GM12891 (cell line): Measurements from ENCODE around the gene IFNG.
"Not testable (repeated sequence)": the region's sequence is repeated elsewhere in the genome, so short reads cannot be mapped to it uniquely, and the experiment has no call there.

Experiments used
- DNase-seq: peaks from one replicate; pipeline ENCODE4 v3.0.0; 2011; ENCODE audit warnings: low spot score; ENCODE audit not compliant: insufficient read length
- FAIRE-seq: peaks from 2 replicates; lab custom pipeline; 2011; peaks lifted over from hg19 to GRCh38; lab: Jason Lieb, UNC
- PAX5 ChIP-seq: IDR thresholded peaks from 2 replicates; pipeline ENCODE4 v1.6.1; 2011; ENCODE audit warnings: low read length, moderate library complexity, mild to moderate bottlenecking; ENCODE audit not compliant: insufficient read depth, severe bottlenecking
- POLR2A ChIP-seq: IDR thresholded peaks from 2 replicates; pipeline ENCODE4 v1.6.1; 2011; ENCODE audit warnings: low read depth, low read length, control low read depth
- POLR2AphosphoS5 ChIP-seq: IDR thresholded peaks from 2 replicates; pipeline ENCODE4 v1.6.1; 2011; ENCODE audit warnings: low read depth, low read length, control low read depth
- POU2F2 ChIP-seq: IDR thresholded peaks from 2 replicates; pipeline ENCODE4 v1.6.1; 2011; ENCODE audit warnings: low read depth, mild to moderate bottlenecking, control low read depth, low read length, moderate library complexity
- SPI1 ChIP-seq: IDR thresholded peaks from 2 replicates; pipeline ENCODE4 v1.6.1; 2011; ENCODE audit warnings: low read depth, low read length, control low read depth
- TAF1 ChIP-seq: IDR thresholded peaks from 2 replicates; pipeline ENCODE4 v1.6.1; 2011; ENCODE audit warnings: low read depth, low read length, control low read depth

IFNG gene

DNA sequence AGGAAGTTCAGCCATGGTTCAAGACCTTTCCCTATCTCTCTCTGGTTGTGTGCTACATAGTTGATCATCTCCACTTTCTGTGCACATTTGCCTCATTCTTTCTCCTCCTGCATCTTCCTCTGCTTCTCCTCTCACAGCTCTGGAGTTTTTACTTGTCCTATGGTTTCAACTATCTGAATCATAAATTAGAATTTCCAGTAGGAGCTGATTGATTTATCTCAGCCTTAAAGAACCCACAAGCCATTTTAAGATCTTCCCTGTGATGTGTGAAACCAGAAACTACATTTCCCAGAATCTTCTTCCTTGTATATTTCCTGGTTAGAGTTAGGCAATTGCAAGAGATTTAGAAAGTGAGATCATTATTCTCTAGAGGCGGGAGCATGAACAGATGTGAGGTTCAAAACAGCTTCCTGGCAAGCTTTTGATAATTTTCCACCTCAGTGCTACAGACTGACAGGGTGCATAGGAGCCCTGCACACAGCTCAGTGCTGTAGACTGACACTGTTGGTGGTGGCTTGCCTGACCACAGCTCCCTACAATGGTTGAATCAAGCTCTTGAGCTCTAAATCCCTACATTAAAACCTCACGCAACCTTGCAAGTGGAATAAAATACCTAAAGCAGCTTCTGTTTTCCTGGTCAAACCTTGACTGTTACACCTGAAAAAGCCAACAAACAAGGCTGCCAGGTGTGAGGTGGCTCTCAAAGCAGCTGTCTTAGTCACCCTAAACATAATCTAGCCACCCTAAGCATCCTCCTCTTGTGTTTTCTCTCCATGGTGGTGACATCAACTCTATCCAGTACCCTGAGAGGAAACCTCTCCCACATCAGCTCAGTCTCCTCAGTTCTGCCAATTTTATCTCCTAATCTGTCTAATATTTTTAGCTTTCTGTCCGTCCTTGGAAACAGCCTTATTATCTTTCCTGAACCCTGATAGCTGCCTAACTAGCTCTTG, 21.5 kb upstream of the IFNG start:
- no peak for TF ChIP-seq TAF1
- no peak for TF ChIP-seq POLR2AphosphoS5
- no peak for TF ChIP-seq POU2F2
- no peak for TF ChIP-seq PAX5
- TF ChIP-seq POLR2A: no peak
- no peak for TF ChIP-seq SPI1
- FAIRE-seq (peak; percentile 56), DNase-seq (no peak)

DNA sequence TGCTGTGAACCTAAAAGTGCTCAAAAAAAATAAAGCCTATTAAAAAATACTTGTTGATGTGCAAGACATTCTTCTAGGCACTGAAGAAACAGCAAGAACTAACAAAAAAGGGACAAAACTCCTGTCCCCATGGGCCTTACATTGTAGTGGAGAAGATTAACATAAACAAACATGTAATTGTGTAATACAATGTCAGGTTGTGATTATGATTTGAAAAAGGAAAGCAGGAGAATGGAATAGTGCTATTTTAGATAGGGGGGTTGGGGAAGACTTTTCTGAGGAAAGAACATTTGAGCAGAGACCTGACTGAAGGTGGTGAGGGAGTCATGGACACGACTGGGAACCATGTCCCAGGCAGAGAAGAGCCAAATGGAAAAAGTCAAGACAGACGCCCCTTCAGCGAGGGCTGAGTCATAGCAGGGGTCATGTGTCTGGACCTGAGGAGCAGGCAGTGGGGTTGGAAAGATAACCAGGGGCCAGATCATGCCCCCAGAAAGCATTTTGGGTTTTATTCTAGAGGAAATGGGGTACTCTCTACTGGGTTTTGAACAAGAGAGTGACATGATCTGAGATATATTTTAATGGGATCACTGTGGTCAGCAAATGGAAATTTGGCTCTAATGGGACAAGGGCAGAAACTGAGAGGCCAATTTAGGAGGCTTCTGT, 19.4 kb upstream of the IFNG start:
- FAIRE-seq: no peak
- no peak for TF ChIP-seq PAX5
- no peak for DNase-seq

DNA sequence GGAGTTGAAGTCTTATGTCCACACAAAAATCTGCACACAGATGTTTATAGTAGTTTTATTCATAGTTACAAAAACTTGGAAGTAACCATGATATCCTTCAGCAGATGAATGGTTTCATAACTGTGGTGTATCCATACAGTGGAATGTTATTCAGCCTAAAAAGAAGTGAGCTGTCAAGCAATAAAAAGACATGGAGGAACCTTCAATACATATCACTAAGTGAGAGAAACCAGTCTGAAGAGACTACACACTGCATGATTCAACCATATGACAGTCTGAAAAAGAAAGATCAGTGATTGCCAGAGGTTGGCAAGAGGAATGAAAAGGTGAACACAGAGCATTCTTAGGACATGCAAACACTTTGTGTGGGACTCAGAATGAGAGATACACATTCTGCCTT, 18.6 kb upstream of the IFNG start:
- DNase-seq (no peak), FAIRE-seq (no peak)
- TF ChIP-seq POLR2A (no peak), POU2F2 (no peak), POLR2AphosphoS5 (no peak), SPI1 (no peak), TAF1 (no peak), PAX5 (no peak)

DNA sequence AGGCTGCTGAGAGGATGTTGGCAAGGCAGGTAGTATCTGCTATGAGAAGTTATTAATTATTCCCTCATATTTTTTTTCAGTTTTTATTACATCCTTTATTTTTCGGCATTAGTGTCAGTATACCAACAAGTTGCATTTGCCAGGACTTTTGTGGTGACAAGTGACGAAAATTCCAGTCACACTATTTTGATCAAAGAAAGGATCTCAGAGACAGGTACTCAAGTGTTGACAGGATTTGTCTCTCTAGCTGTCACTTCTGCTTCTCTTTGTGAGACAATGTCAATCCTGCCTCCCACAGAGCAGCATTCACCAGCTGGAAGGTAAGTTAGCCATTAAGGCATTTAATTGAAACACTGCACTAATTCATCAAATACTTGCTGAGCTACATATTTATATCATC, 18.0 kb upstream of the IFNG start:
- DNase-seq: no peak
- FAIRE-seq: peak; percentile 47
- TF ChIP-seq POU2F2: no peak
- TF ChIP-seq POLR2AphosphoS5: no peak
- TF ChIP-seq SPI1: no peak
- no peak for TF ChIP-seq TAF1
- no peak for TF ChIP-seq POLR2A
- TF ChIP-seq PAX5: no peak

DNA sequence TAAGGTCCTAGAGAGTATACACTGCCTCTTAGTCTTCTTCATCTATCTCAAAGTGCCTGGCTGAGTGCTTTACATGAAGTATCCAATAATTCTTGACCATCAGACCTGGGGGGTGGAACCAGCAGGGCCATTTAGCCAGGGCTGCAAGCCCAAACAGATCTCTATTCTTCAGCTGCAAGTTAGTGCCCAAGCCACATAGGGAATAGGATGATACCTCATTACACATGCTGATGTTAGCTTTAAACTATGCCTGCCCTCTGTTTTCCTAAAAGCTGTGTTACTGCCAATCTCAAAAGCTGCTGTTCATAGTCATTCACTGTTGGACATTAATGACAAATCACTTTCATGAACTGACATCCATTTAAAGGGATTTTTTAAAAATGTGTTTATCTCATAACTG, 16.7 kb upstream of the IFNG start:
- TF ChIP-seq POU2F2 (no peak), PAX5 (no peak), POLR2AphosphoS5 (no peak), SPI1 (no peak), POLR2A (no peak), TAF1 (no peak)
- DNase-seq: no peak
- peak; percentile 50 for FAIRE-seq

DNA sequence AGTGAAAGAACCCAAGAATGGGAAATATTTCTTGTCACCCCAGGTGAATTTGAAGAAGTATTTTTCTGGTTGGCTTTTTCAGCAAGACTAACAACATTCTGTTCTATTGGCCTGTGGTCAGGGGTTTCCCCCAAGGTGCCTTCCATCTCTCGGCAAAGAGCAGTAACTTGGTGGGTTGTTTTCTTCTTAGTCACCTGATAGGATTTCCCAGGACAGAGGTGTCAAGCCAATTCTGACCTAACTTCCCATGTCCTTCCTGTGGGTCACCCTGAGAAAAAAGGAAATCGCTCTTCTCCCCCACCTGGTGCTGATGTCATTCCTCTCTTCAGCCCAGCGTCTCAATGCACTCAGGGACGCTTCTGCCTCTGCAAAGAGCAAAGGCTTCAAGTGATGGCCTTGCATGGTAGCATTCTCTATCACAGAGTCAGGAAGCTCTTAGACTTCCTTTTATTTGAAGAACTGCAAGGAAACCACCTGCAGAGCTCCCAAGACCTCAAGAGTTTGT, 16.1 kb upstream of the IFNG start:
- FAIRE-seq: peak; percentile 75
- TF ChIP-seq SPI1: peak; percentile 33
- no peak for TF ChIP-seq POU2F2
- no peak for TF ChIP-seq PAX5
- no peak for TF ChIP-seq POLR2A
- peak; percentile 29 for DNase-seq

DNA sequence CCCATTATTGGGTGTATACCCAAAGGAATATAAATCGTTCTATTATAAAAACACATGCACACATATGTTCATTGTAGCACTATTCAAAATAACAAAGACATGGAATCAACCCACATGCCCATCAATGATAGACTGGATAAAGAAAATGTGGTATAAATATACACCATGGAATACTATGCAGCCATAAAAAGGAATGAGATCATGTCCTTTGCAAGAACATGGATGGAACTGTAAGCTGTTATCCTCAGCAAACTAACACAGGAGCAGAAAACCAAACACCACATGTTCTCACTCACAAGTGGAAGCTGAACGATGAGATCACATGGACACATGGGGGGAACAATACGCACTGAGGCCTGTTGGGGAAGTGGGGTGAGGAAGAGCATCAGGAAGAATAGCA, 15.2 kb upstream of the IFNG start:
- DNase-seq, FAIRE-seq: not testable (repeated sequence)

DNA sequence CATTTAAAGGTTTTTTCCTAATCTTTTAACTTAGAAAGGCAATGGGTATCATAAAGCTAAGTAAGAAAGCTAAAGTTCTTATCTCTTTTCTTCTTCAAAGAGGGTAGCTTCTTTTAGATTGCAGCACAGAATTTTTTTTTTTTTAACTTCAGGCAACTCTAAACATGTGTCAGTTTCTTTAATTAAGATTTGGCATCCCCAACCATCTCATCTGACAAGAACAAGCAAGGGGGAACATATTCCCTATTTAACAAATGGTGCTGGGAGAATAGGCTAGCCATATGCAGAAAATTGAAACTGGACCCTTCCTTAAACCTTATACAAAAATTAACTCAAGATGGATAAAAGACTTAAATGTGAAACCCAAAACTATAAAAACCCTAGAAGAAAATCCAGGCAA, 14.3 kb upstream of the IFNG start:
- FAIRE-seq (no peak), DNase-seq (no peak)
- no peak for TF ChIP-seq POLR2A
- TF ChIP-seq POU2F2: no peak
- no peak for TF ChIP-seq SPI1
- no peak for TF ChIP-seq PAX5
- TF ChIP-seq TAF1: no peak

DNA sequence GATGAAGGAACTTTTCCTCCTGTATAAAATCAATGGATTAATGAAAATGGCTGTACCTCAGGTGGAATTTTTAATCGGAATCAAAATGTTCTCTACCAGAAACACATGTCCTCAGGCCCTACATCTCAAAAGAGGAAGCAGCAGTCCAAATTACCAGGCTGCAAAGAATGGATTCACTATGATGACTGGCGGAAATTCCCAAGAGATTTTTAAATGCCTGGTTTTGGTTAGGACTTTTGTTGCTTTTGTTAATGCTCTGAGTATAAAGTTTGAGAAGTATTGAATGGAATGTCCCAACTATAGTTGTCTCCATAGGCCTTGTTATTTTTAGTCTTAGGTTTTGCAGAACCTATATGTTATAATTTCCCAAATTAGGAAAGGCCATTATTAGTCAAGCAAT, 11.2 kb upstream of the IFNG start:
- FAIRE-seq (no peak), DNase-seq (no peak)
- 0 out of 2 replicates have a peak, but pooled peaks have one; percentile 11 for TF ChIP-seq SPI1
- TF ChIP-seq POLR2AphosphoS5: no peak
- TF ChIP-seq POLR2A: no peak
- no peak for TF ChIP-seq PAX5
- TF ChIP-seq TAF1: no peak

DNA sequence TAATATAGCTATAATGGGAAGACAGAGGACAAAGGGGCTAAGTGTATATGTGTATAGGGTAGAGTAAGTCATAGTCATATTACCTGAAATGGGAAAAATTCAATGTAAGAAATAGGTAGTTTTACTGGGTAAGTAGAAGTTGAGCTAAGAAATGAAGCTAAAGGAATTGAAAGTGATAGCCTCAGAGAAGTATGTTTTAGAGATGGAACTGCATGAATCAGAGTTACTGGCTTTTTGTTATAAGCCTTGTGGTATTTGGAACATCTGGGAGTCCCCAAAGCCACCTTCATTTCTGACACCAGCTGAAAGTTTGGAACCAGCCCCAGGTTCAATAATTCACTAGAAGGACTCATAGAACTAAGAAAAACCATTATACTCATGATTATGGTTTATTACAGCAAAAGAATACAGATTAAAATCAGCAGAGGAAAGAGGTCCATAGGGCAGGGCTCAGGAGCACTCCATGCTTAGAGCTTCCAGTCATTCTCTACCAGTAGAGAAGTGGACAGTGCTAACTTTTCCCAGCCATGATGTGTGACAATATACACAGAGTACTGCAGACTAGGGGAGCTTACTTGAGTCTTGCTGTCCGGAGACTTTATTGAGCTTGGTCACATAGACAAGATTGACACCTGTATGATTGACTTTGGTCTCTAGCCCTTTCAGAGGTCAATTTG, 9.8 kb upstream of the IFNG start:
- FAIRE-seq (no peak), DNase-seq (no peak)
- TF ChIP-seq POLR2A: no peak
- TF ChIP-seq TAF1: no peak
- TF ChIP-seq PAX5: no peak
- TF ChIP-seq POU2F2: no peak
- TF ChIP-seq SPI1: no peak
- no peak for TF ChIP-seq POLR2AphosphoS5
